Activated CD4-positive, alpha-beta T cell treated with anti-CD3 and anti-CD28 coated beads for 48 hours (primary cell): ENCODE data around the gene BMP4.
A peak's percentile ranks its signal among the peaks of the same experiment; 100 is the strongest.

ENCODE experiments used
- DNase-seq: peaks from one replicate; pipeline ENCODE4 v3.0.0-alpha.2; 2020

Gene BMP4

DNA sequence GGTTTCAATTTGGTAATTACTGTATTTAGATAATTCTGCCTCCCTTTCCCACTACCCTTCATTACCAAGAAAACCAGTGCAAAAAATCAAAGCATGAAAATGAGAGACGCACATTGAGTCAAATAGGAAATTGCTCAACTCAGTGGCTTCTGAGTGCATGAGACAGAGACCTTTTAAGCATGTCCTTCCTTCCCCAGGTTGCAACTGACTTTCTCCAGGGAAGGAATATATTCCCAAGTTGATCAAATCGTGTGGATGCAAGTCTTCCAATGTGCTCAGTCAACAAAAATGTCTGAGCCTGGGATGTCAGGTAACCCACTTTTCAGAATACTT lies 12.9 kb downstream of the BMP4 start:
- no peak for DNase-seq

DNA sequence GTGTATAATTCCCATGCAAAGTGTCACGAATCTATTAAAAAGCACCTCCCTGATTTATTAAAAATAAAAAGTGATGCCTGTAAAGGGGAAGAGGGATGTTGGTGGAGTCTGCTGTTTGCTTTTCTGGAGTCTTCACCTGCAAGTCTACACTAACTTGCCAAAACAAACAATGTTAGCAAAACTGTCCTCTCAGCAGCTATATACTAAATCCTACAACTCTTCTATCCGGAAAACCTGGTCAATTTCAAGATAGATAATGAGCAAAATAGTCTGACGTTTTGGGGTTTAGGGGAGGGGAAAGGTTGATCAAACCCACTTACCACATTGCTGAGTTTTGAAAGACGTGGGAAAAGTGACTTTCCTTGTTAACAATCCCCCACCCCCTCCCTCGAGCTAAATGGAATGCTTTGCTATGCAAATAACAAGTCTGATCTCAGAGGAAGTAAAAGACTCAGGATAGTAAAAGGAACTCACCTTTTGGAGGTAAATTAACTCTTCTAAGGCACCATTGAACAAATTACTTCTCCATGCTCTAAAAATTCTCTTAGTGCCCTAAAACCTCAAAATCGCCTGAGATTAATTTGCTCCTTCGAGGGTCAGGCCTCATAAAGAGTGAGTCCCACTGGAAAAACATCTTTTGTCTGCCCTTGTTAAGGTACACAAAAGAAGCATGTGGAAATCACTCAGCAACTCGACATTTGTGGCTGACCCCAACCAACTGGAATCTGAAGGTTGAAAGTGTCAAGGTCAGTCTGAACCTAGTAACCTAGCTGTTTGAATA lies 13.5 kb downstream of the BMP4 start:
- DNase-seq, result no peak

DNA sequence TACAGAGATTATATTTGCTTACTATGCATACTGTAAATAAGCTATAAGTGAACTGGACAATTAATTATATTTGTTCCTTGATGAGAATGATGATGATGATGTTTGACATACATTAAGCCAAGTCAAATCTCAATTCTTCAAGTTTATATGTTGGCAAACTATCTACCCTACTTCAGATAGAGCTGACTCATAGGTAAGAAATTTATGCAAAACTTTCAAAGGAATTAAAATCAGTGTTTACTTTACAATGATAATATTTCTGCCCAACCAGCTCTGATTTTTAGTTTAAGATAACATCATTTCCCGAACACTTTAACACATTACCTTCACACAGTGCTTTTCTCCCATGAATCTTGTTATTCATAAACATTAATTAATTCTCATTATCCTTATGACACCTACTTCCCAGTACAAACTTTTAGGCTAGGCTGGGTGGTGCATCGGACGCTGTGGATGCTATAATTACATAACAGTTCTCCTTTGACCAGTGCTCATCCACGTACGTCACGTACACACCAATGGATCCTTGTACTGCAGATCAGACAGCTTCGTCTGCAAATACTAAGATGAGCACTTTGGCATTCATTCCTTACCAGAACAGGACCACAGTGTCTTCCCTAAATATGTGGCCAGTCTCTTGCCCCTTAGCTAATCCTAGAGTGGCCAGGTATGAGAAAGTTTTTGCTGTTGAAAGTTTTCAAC lies 18.3 kb downstream of the BMP4 start:
- DNase-seq, result no peak

DNA sequence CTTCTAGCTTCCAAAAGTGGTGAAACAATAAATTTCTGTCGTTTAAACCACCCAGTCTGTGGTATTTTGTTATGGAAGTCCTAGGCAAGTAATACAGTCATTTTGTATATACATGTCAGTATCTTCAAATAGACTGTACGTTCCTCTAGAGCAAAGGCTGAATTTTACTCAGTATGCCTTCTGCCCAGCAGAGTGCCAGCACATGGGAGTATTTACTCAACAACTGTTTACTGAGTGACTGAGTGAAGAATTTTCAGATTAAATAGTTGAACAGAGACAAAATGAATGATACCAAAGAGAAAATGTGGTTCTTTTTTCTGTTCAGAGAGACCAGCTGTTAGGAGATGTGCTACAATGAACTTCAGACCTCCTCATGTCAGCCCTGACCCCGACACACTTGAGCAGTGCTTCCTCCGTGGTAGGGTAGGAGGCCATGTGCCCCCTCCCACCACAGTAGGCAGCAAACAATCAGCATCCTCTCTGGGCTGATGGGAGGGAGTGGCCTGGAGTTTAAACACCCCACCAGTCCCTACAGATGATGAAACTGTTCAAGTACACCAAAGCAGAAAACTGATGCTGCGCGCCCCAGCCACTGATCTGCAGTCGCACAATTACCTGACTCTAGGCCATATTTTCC lies 21.7 kb downstream of the BMP4 start:
- DNase-seq, result no peak

DNA sequence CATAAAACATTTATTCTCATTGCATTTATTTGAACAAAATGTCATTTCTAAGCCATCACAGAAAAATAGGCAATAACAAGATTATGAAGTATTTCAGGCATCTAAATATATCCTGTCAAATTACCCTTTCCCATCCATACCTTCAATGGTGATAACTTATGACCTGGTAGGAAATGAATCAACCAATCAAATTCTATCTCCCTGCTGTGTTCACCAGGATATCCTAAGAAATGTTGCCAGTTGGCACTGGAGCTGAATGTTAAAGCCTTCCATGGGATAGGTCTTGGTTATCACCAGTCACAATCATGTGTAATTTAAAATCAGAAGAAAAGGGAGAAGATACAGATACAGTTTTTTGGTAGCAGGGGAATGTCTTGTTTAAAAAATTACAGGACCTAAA lies 23.7 kb downstream of the BMP4 start:
- DNase-seq, result no peak

DNA sequence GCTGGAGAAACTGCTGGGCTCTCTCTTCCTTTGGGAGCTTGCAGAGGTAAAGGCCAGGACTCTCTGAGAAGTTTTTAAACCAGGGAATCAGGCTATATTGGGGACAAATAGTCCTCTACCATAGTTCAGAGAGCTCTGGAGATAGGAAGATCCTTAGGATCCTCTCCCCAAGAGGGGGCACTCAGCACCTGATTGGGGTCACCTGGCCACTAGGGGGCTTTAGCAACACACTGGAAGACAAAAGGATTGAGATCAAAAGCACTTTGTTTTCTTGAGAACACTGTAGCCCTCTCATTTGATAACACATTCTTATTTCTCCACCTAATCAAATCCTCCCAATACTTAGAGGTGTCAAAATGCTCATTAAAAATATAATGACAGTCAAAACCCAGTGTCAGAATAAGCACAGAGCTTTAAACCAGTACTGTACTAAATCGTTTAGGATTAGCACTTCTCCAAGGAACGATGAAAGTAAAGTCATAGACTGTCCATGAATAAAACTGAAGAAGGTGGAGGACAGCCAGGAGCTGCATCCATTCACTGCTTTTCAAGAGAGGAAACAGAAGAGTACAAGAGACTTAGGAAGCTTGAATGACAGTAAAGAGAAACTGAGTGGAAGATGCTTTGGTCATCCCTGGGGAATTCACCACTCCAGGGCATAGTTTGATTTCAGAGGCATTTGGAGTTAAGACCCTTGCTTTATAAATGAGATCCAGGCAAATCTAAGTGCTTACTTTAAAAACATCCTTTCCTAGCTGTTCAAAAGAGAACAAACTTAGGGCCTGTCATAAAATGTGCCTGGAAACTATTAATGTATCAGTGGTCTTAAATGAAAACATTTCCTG lies 26.5 kb downstream of the BMP4 start:
- DNase-seq, result peak; percentile 46

DNA sequence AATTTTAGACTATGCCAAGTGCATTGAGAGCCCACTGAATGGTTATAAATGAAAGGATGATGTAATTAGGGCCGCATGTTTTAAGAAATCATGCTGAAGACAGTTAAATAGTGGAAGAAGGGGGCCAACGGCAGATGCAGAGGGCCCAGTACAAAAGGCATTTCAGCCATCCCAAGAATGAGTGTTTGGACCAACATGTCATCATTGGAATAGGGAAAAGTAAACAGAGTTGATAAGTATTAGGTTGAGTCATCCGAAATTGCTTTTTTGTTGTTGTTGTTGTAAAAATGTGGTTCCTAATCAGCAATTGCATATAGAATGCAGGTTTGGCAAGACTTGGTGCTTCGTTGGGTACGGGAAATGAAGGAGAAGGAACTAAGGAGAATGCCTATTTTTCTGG lies 29.5 kb downstream of the BMP4 start:
- no peak for DNase-seq

DNA sequence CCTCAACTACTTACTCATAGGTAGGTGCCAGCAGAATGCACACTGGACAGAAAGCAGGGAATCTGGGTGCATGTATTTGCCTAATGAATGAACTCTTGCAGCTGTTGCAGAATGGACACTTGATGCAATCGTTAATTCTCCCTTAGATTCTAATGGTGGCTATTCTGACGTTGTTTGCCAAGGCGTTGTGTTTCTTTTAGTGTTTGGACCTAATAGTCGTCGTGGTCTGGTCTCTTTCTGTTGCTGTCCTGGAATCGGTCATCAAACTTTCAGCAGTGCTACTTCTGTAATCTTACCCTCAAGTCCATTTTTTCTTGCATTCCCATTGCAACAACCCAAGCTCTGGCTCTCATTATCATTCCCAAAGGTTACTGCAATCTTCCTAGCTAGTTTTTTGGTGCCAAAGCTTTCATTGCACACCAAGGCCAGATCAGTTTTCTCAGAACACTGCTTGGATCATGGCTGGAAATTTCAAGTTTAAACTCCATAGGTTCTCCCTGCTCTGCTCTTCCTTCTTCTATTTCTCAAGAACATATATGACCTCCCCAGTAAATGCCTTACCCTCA lies 31.3 kb downstream of the BMP4 start:
- no peak for DNase-seq

DNA sequence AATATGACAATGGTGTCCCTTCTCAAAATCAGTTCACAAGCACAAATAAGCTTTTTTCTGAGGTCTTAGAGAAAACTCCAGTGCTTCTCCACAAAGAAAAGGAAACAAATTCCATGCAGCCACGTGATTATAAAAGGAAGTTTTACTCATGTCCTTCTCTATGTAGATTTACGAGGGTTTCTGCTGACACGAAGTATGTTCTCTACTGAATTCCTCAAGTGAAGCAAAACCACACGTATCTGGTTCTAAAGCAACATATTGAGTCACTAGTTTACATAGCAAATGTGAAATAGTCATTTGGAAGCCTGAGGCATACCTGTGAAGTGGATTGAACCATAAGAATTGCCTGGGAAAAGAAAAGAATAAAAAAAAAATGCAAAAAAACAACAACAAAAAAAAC lies 31.9 kb downstream of the BMP4 start:
- DNase-seq, result no peak

DNA sequence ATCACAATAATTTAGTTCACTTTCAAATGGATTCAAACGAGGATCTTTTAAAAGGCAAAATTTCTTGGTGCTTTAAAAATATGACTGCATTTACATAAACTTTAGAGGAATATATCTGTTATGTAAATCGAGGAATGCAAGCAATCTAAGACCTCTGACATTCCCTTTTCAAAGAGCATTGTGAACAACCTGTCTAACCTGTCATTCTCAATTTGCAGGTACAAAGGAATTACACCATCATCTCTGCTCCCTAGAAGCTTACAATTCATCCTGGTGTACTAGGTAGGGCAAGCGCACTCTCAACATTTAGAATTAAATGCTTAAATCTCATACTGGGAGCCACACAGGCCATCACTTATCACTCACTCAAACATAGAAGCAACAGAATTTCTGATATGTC lies 35.6 kb downstream of the BMP4 start:
- DNase-seq, result no peak

DNA sequence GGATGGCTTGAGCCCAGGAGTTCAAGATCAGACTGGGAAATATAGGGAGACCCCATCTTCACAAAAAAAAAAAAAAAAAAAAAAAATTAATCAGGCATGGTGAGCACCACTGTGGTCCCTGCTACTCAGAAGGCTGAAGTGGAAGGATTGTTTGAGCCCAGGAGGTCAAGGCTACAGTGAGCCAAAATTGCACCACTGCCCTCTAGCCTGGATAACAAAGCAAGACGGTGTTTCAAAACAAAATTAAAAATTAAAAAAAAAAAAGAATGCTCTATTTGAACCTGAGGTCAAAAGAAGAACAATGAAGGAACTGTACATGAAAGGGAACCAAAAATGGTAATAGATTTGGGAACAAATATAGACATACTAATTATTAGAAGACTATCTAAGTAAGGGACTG lies 40.4 kb downstream of the BMP4 start:
- no peak for DNase-seq

DNA sequence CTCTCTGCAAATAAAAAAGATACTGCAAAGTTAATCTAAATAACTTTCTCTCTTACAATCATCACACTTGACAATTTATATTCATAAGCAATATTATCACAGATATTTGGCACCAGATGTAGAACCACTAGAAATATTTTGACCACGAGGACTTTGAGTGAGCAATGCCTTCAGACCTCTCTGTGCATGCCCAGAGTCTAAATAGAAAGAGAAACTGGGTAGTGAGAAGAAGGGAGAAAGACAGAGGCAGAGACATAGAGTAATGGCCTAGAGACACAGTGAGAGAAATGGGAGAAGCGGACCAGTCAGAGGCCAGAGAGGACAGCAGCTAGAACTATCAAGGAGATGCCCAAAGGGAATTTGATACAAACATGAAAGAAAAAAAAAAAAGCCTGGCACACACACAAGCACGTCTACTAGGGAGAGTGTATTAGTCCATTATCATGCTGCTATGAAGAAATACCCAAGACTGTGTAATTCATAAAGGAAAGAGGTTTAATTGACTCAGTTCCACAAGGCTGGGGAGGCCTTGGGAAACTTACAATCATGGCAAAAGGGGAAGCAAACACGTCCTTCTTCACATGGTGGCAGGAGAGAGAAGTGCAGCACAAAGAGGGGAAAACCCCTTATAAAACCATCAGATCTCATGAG lies 41.1 kb downstream of the BMP4 start:
- no peak for DNase-seq

DNA sequence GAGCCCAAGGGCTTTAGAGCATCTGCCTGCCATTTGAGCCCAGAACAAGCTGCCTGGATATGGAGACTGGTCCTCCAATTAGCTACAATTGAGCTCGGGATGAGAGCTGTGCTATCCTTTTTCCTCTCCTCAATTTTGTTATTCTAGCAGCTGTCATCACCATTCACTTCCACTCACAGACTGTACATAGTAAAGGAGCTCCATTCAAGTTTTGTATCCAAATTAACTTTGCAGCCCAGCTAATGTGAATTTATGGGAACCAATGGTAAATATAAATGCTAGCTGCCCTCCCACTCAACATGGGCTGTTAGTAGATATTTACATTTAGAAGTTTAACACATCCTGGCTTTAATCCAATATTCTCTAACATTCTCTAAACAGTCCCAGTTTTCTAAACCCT lies 44.6 kb downstream of the BMP4 start:
- no peak for DNase-seq

DNA sequence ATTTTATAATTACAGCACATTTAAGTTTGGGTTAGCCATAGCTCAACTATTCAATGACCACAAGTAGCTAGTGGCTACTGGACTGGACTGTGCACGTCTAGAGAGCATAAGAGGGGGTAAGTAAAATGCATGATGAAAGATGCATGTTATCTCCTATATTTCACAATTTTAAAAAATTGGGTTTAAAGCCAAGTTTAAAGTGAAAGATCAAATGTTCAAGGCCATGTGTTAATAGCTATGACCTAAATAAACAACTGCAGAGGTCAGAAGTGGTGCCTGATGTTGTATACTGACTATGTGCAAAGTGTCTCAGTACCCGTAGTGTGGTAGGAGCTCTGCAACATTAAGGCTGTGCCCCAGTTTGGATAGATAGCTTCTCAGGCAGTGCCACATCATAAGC lies 48.2 kb downstream of the BMP4 start:
- DNase-seq, result no peak

DNA sequence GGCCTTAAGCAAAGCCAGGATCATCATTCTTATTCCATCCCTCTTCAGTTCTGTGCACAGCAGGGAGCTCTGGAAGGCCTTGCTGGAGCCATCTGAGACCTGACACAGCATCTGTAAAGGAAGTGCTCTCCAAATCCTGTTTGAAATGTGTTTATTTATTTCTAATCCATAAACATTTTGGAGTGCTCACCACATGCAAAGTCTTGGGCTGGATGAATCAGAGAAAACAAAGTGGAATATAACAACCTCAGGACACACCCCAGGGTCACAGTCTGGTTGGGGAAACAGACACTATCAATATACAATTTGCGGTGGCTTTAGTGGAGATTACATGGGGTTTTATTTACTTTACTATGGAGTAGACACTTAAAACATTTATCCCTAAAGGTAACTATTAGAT lies 54.3 kb downstream of the BMP4 start:
- no peak for DNase-seq

DNA sequence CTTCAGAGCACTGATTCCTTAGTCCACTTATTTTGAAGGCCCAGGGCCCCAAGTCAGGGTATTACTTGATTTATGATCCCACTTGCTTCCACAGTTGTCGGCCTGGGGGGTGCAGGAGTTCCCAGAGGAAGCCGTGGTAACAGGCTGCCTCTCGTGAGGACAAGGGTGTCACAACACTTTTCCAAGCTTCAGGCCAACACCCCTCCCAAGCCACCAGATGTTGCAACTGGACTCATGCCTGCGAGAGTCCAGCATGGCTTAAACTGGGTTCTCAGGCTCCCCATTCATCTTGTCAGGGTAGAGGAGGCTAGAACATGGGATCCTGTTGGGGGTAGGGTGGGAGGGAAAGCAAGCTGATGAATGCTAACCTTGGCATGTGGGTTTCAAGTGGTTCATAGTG lies 56.1 kb downstream of the BMP4 start:
- DNase-seq, result no peak
